ENCODE results near the gene IL31RA.
"Not testable (repeated sequence)": the region's sequence is repeated elsewhere in the genome, so short reads cannot be mapped to it uniquely, and the experiment has no call there.

IL31RA gene

GRCh38 chr5:55850839-55851674, at the start of gene IL31RA:
Gene IL31RA (plus strand): TSS chr5:55851357. CDS start chr5:55851571, 214 bp downstream.
- peak; percentile 22 to 23 for DNase-seq

DNA sequence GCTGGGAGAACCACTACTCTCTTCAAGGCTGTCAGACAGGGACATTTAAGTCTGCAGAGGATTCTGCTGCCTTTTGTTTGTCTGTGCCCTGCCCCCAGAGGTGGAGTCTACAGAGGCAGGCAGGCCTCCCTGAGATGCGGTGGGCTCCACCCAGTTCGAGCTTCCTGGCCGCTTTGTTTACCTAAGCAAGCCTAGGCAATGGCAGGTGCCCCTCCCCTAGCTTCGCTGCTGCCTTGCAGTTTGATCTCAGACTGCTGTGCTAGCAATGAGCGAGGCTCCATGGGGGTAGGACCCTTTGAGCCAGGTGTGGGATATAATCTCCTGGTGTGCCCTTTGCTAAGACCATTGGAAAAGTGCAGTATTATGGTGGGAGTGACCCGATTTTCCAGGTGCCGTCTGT, 42.3 kb upstream of the IL31RA start:
- DNase-seq, result not testable (repeated sequence)

DNA sequence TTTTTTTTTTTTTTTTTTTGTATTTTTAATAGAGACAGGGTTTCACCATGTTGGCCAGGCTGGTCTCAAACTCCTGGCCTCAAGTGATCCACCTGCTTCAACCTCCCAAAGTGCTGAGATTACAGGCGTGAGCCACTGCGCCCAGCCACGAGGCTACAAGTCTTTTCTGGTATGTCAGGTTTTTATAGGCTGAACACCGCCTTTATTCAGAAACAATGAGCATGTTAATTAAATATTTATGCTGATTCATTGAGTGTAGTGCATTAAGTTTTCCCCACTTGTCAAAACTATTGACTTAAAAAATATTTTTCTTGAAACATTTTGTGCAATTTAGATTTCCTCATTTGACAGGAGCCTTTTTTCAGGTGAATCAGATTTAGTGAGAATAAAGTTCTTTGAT, 35.2 kb upstream of the IL31RA start:
- not testable (repeated sequence) for DNase-seq

- no peak for DNase-seq
Measured at GRCh38 chr5:55816342-55816741, 34.8 kb upstream of the IL31RA start.

GRCh38 chr5:55817030-55817429, 34.1 kb upstream of the IL31RA start:
- no peak for DNase-seq

- DNase-seq, result no peak
Measured at GRCh38 chr5:55820488-55820887, 30.7 kb upstream of the IL31RA start.

DNA sequence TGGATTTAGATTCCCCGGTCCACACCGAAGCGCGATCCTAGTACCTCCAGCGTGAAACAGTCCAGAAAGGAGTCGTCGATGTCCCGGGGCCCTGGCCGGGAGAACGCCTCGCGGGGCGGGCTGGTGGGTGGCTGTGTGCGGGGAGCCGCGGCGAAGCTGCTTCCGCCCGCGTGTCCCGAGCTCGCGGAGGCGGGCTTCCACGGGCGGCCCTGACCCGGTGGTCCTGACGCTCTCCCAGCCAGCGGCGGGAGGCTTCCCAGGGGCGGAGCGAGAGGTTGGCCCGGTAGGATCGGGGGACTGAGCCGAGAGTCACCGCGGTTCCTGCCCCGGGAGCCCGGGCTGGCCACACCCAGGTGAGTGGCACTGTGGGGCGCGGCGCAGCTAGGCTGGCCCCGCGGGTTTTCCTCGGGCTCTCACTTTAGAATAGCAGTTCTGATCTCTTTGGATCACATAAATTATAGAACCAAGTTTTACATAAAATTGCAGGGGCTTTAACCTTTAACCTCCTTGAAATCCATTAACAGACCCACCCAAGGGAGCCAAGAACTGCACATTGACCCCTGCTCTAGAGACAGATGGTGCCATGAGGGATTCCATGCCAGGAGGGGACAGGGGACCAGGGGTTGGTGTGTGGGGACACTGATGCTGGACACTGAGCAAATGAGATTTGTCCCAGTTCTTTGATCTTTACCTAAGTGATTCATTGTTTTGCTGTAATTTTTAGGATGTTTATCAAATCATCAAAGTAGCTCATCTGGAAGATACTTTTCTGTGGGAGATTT, 29.2 kb upstream of the IL31RA start:
- DNase-seq, result no peak

- DNase-seq, result no peak
Measured at GRCh38 chr5:55823151-55823796, 27.9 kb upstream of the IL31RA start.

- DNase-seq, result no peak
Measured at GRCh38 chr5:55829956-55830355, 21.2 kb upstream of the IL31RA start.

DNA sequence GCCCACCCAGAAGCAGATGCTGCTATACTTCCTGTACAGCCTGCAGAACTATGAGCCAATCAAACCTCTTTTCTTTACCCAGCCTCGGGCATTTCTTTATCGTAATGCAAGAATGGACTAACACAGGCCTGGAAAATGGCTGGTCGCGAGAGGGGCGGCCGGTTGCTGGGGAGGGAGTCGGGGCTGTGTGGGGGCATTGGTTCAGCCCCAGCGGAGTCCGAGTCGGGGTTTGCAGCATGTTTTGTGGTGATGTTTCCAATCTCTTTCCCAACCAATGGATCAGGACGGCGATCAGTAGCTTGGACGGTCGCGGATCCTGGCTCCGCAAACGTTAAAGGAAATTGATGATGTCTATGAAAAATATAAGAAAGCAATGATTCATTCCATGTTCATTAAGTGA, 18.7 kb upstream of the IL31RA start:
- no peak for DNase-seq

DNA sequence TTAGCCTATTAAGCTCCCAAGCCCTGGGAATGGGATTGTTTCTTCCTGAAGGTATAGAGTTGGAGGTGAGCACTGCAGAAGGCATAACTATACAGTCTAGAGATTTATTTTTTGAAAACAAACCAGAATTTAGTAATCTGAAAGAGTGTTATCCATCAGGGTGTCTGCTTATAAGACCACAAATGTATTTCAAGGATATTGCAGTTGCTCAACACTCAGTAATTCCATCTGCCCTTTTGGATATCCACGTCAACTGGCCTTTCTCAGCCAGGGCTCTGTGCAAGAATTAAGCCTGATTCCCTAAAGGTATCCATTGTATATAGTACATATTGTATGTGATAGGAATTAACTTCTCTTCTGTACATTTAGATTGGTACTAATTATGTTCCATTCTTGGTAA, 15.0 kb upstream of the IL31RA start:
- DNase-seq, result no peak

- no peak for DNase-seq
Measured at GRCh38 chr5:55841976-55842375, 9.2 kb upstream of the IL31RA start.

GRCh38 chr5:55847837-55848236, 3.3 kb upstream of the IL31RA start:
- DNase-seq, result no peak

DNA sequence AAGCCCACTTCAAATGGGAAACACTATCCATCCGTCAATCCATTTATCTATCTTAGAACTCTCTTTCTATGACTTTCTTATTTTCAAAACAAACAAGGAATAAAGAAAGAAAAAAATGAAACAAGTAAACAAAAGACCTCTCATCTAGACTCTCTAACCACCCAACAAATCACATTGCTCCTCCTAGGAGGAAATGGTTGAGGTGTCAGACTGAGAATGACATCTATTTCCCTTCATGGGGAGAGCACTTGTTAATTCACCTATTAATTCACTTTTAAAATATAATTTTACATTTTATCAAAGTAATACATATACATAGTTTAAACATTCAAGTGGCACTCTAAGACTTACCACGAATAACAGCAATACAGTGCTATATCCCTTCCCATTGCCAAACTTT, 2.4 kb upstream of the IL31RA start:
- no peak for DNase-seq

DNA sequence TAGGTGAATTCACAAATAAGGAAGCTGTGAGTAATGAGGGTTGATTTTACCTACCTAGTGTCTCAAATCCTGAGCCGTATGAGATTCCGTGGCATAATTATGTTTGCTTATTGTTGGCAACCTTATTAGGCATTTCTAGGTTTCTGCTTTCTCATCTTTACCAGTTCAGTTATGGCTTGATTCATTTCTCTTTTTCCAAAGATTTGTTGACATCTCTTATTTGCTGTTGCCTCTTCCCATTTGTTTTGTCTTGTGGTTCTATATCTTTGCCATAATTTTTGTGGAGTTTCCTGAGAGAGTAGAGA, 470 bp downstream of the IL31RA start:
- DNase-seq, result no peak

GRCh38 chr5:55852503-55852902, 1.3 kb downstream of the IL31RA start:
- DNase-seq, result no peak

DNA sequence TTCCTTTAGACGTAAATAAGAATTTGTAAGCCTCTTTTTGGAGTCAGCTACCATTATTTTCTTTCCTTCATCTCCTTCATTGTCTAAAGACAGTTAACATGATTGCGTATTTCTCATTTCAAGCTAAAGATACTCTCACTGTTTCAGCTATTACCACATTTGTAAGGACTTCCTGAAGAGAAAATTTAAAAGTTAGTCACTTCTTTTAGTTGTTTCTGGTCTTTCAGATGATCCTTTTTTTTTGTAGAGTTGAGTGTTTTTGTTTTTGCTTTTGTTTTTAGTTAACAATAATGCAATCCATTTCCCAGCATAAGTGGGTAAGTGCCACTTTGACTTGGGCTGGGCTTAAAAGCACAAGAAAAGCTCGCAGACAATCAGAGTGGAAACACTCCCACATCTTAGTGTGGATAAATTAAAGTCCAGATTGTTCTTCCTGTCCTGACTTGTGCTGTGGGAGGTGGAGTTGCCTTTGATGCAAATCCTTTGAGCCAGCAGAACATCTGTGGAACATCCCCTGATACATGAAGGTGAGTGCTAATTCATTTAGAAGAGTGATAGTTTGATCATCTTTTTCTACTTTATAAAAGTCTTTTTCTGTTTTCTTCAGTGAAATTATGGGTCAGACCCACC, 2.0 kb downstream of the IL31RA start:
- peak; percentile 34 to 51 for DNase-seq

DNA sequence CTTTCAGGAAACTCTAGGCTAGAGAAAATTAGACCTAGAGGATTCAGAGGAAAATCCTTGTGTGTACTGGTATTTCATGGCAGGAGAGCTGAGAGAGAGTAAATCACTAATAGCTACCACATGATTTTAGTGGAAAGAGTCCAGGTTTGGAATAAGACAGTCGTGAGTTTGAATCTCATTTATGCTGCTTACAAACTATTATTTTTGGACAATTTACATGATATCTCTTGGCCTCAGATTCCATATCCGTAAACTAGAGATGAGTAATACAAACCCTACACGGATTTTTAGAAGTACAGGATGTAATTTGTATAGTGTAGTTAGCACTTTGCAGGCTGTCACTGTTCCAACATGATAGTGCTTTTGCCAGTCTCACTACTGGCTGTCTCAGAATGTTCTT, 2.7 kb downstream of the IL31RA start:
- no peak for DNase-seq

DNA sequence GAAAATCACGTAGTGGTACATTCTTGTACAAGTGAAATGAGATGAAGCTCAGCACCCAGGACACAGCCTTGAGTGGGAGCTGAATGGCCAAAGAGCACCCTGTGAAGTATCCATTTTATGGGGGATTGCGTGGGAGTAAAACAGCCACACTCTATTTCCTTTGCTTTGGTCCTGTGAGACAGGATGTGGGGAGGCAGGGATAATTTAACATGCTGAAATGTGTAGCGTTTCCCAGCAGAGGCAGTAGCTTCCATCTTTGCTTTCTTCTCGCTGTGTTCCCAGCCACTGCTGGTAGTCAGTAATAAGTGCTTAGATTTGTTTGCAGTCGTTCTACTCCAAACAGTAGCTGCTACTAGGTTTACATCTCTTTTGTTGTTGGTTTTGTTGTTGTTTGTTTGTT, 4.4 kb downstream of the IL31RA start:
- no peak for DNase-seq

- DNase-seq, result peak; percentile 62 to 75
Measured at GRCh38 chr5:55856516-55857246, 5.5 kb downstream of the IL31RA start.

DNA sequence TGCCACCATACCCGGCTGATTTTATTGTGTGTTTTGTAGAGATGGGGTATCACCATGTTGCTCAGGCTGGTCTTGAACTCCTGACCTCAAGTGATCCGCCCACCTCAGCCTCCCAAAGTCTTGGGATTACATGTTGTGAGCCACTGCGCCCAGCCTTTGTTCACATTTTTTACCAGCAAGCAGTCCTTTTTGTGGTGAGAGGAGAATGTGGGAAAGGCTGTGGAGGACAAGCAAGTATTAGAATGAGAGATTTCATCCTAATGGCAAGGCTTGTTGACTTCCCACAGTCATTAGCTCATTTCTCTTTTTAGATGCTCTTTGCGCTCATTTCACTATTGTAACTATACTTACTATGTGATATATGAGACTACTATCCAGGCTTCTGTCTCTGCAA, 6.1 kb downstream of the IL31RA start:
- DNase-seq, result no peak

- no peak for DNase-seq
Measured at GRCh38 chr5:55858104-55858503, 6.9 kb downstream of the IL31RA start.

GRCh38 chr5:55860288-55860687, 9.1 kb downstream of the IL31RA start:
- DNase-seq, result peak; percentile 22 to 31
